ENCODE data around the gene GNG12.

DNA sequence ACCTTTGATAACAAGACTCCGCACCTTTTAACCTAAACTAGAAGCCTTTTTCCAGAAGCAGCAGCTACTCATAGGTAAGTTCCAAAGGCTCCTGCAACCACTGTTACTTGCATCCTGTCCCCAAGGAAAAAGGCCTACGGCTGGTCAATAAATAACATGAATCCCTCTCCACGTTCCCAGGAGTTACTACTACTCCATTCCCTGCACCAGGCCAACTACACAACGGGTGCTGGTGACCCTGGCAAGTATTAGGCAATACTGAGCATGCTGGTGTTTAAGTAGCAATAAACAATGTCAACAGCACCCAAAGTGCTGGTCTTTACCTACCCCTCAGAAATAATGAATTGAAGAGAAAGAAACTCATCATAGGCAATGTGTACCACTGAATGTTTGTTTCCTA, 7.7 kb downstream of the GNG12 start:
- TF ChIP-seq CTCF (IDR thresholded peaks at IDR 0.05) (no peak), POLR2AphosphoS5 (IDR thresholded peaks at IDR 0.05) (no peak)

Measured in prostate gland (tissue), 2 donors.